ENCODE results near the gene TTLL5. TPM values are rescaled to one million over a fixed set of nuclear protein-coding genes. Genes with fewer than 3 reads are reported as not detected.

TTLL5 gene
- polyA plus RNA-seq, 1 of the 3 experiments (the other 2 are of a cell fraction) = 9.6 TPM

DNA sequence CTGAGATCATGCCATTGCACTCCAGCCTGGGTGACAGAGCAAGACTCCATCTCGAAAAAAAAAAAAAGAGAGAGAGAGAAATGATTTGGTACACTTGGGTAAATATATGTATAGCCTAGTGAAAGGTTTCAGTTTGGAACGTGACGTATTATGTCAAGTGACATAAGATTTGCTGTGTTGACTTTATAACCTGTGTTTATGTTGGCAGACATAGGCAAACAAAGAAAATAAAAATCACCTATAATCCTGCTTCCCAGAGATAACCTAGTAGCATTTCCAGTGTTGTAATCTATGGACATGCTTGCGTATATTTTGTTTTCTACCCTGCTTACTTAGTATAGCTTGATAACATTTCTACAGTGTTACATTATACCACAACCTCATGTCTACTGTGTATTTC lies 17.1 kb upstream of the TTLL5 start (continued):
- TF ChIP-seq TCF12 (IDR thresholded peaks at IDR 0.05) (no peak), JUND (IDR thresholded peaks at IDR 0.05) (no peak), SIN3A (IDR thresholded peaks at IDR 0.05; ENCODE audit: borderline replicate concordance, low read depth, low read length) (no peak), SMC3 (IDR thresholded peaks at IDR 0.05; ENCODE audit: low read depth, low read length) (no peak)

- H3F3A ChIP-seq (replicated peaks; ENCODE audit: insufficient read depth) = peaks cover 6% of the 10 kb centered on the region
- H3K9me2 ChIP-seq = no peaks in the 10 kb centered on the region
- no peak overlapping the region for H2AFZ ChIP-seq (ENCODE audit: low read depth)
- H3K79me2 ChIP-seq (ENCODE audit: insufficient read depth) = no peaks in the 10 kb centered on the region
- TF ChIP-seq RFX5 (IDR thresholded peaks at IDR 0.05; ENCODE audit: low read length) (no peak), CHD2 (IDR thresholded peaks at IDR 0.05; ENCODE audit: low read length, partially characterized antibody) (no peak), JUND (IDR thresholded peaks at IDR 0.05) (no peak), SMC3 (IDR thresholded peaks at IDR 0.05; ENCODE audit: low read depth, low read length) (no peak), ZBTB33 (IDR thresholded peaks at IDR 0.05; ENCODE audit: borderline replicate concordance, low read depth) (no peak), REST (IDR thresholded peaks at IDR 0.05; ENCODE audit: low read depth, low read length) (no peak), FOXJ3 (CRISPR knock-in tag; IDR thresholded peaks at IDR 0.05) (no peak), GABPA (IDR thresholded peaks at IDR 0.05; ENCODE audit: low read depth) (no peak)
- TF ChIP-seq, protein P1, sequence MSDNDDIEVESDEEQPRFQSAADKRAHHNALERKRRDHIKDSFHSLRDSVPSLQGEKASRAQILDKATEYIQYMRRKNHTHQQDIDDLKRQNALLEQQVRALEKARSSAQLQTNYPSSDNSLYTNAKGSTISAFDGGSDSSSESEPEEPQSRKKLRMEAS (IDR thresholded peaks at IDR 0.05; ENCODE audit: low read depth) = no peak
- TF ChIP-seq, protein P2, sequence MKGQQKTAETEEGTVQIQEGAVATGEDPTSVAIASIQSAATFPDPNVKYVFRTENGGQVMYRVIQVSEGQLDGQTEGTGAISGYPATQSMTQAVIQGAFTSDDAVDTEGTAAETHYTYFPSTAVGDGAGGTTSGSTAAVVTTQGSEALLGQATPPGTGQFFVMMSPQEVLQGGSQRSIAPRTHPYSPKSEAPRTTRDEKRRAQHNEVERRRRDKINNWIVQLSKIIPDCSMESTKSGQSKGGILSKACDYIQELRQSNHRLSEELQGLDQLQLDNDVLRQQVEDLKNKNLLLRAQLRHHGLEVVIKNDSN (IDR thresholded peaks at IDR 0.05; ENCODE audit: borderline replicate concordance, low read depth) = no peak
- H3K4me2 ChIP-seq = no peak overlapping the region
- peaks cover 4% of the 10 kb centered on the region; the same call in 1 of the 2 replicates for H4K20me1 ChIP-seq (ENCODE audit: insufficient read depth)
- no peak for DNase-seq
- ChIA-PET CTCF (interaction anchor here (3.1 to 4.0 kb wide), 2 partner anchors 10 to 68 kb away, joined by 23 to 38 read pairs; partner anchors contain the start of gene FLVCR2), POLR2A (no interaction called here)
- H3K9me3 ChIP-seq = no peaks in the 10 kb centered on the region
- H3K27ac ChIP-seq (ENCODE audit: low read depth in 2 of 2, low read length in 1 of 2) = no peak overlapping the region
- no peak overlapping the region for H3K4me3 ChIP-seq (ENCODE audit: low read depth in 2 of 2, low read length in 1 of 2)
- H3K36me3 ChIP-seq (replicated peaks in 1 of 2; ENCODE audit: control insufficient read depth in 1 of 2, insufficient read depth in 2 of 2, low read length in 1 of 2) = peaks cover 0 to 9% of the 10 kb centered on the region in 2 experiments
- no peaks in the 10 kb centered on the region for H3K27me3 ChIP-seq (ENCODE audit: insufficient read depth)
- no peaks in the 10 kb centered on the region for H3K4me1 ChIP-seq (ENCODE audit: control insufficient read depth in 1 of 2, insufficient read depth in 2 of 2, low read depth in 1 of 2, low read length in 1 of 2)
- H3K9ac ChIP-seq = no peak overlapping the region
Measured at GRCh38 chr14:75645056-75645455, 16.0 kb upstream of the TTLL5 start.

All from SK-N-SH (cell line).